ENCODE results near the gene STX4.
A peak's percentile ranks its signal among the peaks of the same experiment; 100 is the strongest.

The STX4 gene

GRCh38 chr16:31064882-31065461 is 31.6 kb downstream of the STX4 start:
- no peak for DNase-seq (ENCODE audit: low read depth in 2 of 2)

- DNase-seq (ENCODE audit: low read depth in 2 of 2), result no peak
Observed at GRCh38 chr16:31067342-31067741, 34.0 kb downstream of the STX4 start.

DNA sequence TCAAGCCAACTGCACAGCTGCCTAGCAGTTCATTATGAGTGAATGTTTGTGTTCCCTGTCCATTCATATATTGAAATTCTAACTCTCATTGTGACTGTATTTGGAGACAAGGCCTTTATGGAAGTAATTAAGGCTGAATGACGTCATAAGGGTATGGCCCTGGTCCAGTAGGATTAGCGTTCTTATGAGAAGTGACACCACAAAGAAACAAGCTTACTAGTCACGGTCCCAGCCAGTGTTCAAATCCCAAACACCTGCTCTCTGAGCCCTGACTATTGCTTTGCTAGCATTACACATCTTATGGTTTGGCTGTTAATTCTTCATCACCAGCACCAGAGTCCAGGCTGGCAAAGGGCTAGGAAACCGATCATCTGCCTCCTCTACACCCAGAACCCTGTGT is 38.5 kb downstream of the STX4 start:
- DNase-seq (ENCODE audit: low read depth in 2 of 2), result no peak

- no peak for DNase-seq (ENCODE audit: low read depth in 2 of 2)
Observed at GRCh38 chr16:31072540-31073141, 39.3 kb downstream of the STX4 start.

GRCh38 chr16:31073142-31073969 is 40.0 kb downstream of the STX4 start:
- DNase-seq (ENCODE audit: low read depth in 2 of 2), result peak; percentile 68 to 71

GRCh38 chr16:31073970-31074813 is 40.8 kb downstream of the STX4 start, which contains the start of the genes ZNF646 and ZNF668:
TSS of gene ZNF646 (plus strand) at chr16:31074422. CDS start at chr16:31076325, 1,903 bp downstream.
TSS of gene ZNF668 (minus strand) at chr16:31074240. CDS start at chr16:31064459, 9,781 bp downstream.
- peak; percentile 95 to 98 for DNase-seq (ENCODE audit: low read depth in 2 of 2)

DNA sequence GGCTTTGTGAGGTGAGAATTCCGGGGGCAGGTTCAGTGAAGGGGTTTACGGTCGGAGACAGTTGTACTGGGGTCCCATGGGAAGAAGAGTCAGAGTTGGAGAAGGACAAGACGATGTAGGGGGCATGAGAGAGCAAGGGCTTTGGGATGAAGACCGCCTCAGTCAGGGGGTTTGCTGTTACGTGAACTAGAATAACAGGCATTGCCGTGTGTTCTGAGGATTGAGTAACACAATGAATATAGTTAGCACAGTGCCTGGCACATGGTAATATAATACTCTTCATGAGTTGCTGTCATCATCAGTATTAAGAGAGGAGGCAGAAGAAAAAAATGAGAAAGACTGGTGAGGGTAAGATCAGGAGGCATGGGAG is 41.4 kb downstream of the STX4 start:
- DNase-seq (ENCODE audit: low read depth in 2 of 2), result no peak

GRCh38 chr16:31076319-31076718 is 43.0 kb downstream of the STX4 start:
- DNase-seq (ENCODE audit: low read depth in 2 of 2), result no peak

- DNase-seq (ENCODE audit: low read depth in 2 of 2), result no peak
Observed at GRCh38 chr16:31077024-31077423, 43.7 kb downstream of the STX4 start.

DNA sequence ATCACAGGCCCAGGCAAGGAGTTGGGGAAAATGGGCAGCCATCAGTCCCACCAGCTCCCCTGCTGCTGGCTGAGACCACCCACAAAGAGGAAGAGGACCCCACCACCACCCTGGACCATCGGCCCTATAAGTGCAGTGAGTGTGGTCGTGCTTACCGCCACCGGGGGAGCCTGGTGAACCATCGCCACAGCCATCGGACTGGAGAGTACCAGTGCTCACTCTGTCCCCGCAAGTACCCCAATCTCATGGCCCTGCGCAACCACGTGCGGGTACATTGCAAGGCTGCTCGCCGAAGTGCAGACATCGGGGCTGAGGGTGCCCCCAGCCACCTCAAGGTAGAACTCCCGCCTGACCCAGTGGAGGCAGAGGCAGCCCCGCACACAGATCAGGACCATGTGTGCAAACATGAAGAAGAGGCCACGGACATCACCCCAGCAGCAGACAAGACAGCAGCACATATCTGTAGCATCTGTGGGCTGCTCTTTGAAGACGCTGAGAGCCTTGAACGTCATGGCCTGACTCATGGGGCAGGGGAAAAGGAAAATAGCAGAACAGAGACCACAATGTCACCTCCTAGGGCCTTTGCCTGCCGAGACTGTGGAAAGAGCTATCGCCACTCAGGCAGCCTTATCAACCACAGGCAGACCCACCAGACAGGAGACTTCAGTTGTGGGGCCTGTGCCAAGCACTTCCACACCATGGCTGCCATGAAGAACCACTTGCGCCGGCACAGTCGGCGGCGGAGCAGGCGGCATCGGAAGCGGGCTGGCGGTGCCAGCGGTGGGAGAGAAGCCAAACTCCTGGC is 44.4 kb downstream of the STX4 start:
- DNase-seq (ENCODE audit: low read depth in 2 of 2), result no peak

DNA sequence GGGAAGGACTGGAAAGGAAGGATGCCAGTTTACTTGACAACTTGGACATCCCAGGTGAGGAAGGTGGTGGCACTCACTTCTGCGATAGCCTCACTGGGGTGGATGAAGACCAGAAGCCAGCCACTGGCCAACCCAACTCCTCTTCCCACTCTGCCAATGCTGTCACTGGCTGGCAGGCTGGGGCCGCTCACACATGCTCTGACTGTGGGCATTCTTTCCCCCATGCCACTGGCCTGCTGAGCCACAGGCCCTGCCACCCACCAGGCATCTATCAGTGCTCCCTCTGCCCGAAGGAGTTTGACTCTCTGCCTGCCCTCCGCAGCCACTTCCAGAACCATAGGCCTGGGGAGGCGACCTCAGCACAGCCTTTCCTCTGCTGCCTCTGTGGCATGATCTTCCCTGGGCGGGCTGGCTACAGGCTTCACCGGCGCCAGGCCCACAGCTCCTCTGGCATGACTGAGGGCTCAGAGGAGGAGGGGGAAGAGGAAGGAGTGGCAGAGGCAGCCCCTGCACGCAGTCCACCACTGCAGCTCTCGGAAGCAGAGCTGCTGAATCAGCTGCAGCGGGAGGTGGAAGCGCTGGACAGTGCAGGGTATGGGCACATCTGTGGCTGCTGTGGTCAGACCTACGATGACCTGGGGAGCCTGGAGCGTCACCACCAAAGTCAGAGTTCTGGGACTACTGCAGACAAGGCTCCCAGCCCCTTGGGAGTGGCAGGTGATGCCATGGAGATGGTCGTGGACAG is 45.4 kb downstream of the STX4 start:
- no peak for DNase-seq (ENCODE audit: low read depth in 2 of 2)

DNA sequence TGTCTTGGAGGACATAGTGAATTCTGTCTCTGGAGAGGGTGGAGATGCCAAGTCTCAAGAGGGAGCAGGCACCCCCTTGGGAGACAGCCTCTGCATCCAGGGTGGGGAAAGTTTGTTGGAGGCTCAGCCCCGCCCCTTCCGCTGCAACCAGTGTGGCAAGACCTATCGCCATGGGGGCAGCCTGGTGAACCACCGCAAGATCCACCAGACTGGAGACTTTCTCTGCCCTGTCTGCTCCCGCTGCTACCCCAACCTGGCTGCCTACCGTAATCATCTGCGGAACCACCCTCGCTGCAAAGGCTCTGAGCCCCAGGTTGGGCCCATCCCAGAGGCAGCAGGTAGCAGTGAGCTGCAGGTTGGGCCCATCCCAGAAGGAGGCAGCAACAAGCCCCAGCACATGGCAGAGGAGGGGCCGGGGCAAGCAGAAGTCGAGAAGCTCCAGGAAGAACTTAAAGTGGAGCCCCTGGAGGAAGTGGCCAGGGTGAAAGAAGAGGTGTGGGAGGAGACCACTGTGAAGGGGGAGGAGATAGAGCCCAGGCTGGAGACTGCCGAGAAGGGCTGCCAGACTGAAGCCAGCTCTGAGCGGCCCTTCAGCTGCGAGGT is 46.1 kb downstream of the STX4 start:
- DNase-seq (ENCODE audit: low read depth in 2 of 2), result no peak

- DNase-seq (ENCODE audit: low read depth in 2 of 2), result no peak
Observed at GRCh38 chr16:31080035-31080629, 46.8 kb downstream of the STX4 start.

DNA sequence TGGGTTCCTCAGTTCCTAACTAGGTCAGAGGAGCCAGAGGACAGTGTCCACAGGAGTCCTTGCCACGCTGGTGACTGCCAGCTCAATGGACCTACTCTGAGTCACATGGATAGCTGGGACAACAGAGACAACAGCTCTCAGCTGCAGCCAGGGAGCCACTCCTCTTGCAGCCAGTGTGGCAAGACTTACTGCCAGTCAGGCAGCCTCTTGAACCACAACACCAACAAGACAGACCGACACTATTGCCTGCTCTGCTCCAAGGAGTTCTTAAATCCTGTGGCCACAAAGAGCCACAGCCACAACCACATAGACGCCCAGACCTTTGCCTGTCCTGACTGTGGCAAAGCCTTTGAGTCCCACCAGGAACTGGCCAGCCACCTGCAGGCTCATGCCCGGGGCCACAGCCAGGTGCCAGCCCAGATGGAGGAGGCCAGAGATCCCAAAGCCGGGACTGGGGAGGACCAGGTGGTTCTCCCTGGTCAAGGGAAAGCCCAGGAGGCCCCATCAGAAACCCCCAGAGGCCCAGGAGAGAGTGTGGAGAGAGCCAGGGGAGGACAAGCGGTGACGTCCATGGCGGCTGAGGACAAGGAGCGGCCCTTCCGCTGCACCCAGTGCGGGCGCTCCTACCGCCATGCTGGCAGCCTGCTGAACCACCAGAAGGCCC is 47.5 kb downstream of the STX4 start:
- DNase-seq (ENCODE audit: low read depth in 2 of 2), result no peak

DNA sequence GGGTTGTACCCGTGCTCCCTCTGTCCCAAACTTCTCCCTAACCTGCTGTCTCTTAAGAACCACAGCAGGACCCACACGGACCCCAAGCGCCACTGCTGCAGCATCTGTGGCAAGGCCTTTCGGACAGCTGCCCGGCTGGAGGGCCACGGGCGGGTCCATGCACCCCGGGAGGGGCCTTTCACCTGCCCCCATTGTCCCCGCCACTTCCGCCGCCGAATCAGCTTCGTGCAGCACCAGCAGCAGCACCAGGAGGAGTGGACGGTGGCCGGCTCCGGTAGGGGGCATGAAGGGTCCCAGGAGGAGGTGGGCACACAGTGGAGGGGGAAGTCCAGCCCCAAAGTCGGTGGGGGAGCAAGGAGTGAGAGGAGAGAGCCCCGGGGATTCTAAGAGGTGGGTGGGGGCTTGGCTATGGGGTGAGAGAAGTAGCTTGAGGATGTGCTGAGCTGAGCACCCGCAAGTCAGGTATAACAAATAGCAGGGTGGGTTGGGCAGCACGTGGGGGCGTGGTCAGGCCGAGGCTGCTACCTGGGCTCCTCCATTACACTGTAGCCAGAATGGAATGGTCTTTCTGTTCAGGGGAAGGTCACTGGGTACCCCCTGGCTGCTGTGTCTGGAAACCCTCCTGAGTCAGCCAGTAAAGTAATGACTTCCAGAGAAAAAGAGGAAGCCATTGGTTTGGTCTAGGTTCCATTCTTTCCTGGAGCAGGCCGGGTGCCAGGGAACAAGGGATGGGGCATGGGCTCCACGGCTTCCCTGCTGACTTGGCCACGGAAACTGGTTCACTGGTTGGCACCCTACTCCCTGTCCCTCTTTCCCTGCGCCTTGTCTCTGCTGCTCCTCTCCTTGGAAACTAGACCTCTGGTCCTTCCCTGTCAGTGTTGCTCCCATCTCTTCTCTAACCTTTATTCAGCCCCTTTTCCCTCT is 48.3 kb downstream of the STX4 start:
- DNase-seq (ENCODE audit: low read depth in 2 of 2), result no peak

GRCh38 chr16:31082368-31083045 is 49.1 kb downstream of the STX4 start:
- no peak for DNase-seq (ENCODE audit: low read depth in 2 of 2)

DNA sequence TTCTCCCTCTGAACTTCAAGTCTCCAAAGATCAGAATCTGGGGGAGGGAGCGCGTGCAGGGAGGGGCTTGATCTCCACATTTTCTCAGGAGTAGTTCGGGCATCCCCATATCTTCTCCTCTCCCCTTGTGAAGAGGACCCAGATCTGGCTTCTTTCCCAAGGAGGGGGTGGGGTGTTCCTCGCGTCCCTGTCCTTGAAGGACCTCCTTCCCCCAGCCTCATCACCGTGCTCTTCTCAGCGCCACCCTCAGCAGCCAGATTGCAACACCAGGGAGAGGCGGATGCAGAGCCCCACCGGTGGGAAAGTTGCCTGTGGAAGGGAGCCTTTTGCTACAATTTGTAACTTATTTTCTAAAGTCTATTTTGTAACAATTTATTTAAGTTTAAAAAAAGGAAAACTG is 49.7 kb downstream of the STX4 start:
- DNase-seq (ENCODE audit: low read depth in 2 of 2), result no peak
